ENCODE data around the gene ASB7.
"Not testable (repeated sequence)": the region's sequence is repeated elsewhere in the genome, so short reads cannot be mapped to it uniquely, and the experiment has no call there.

The ASB7 gene, protein sequence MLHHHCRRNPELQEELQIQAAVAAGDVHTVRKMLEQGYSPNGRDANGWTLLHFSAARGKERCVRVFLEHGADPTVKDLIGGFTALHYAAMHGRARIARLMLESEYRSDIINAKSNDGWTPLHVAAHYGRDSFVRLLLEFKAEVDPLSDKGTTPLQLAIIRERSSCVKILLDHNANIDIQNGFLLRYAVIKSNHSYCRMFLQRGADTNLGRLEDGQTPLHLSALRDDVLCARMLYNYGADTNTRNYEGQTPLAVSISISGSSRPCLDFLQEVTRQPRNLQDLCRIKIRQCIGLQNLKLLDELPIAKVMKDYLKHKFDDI

DNA sequence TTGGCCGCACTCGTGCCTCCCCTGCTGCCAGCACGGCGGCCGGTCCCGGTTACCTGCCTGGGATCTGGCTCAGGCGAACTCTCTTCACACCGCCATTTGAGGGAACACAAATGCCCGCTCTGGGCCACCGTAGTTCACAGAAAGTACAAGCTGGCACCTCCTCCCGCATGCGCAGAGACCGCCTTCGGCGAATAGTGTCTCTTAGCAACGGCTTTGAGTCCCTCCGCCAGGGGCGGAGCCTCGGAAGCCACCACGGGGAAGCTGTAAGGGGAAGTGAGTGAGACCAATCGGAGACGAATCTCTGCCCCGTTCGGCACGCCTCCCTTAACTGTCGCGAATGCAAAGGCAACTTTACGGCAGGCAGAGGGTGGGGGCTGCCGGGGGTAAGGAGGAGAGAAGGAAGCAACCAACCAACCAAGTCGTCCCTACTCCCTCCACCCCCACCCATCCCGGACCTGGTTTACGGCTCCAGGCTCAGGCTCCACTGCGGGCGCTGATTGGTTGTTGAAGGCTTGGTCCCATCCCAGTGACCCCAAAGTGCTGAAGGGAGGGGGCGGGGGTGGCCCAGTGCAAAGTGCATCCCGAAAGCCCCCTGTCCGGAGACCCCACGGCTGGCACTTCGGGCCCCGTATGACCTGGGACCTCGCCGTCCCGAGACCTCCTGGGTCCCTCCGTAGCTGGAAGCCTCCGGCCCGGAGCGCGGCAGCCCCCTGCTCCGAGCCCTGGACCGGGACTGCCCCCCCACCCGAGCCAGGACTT, at the start of gene ASB7, which contains the start of gene LINS1:
TSS of gene ASB7 (plus strand) at position 526 of the 759 bp plus-strand sequence. CDS start 9,628 bp downstream, outside the sequence.
TSS of gene LINS1 (minus strand) at position 121 of the 759 bp plus-strand sequence. CDS start 21,342 bp downstream, outside the sequence.
- peak; percentile 99 for FAIRE-seq

GRCh38 chr15:100553468-100553867, 48.9 kb upstream of the ASB7 start:
- no peak for FAIRE-seq

DNA sequence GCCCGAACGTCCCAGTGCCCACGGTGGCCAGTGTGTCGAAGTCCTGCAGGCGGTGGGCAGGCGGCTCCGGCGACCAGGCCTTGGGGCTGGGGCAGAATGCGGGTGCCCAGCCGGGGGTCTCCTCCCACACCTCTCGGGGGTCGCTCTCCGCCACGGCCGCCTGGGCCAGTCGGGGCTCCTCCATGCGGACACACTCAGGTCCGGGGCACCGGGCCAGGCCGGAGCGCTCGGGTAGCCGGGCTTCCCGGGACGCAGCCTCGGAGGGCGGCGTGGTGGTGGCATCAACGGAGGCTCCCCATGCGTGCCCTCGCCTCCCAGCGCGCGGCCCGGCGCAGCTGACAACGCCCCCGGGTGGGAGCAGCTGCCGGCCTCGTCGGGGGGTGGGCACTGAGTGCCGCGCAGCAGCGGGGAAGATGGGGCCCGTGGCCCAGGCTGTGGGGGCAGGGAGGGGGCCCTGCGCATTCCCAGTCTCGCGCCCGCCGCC, 43.6 kb upstream of the ASB7 start:
- FAIRE-seq, result no peak

GRCh38 chr15:100559330-100559729, 43.1 kb upstream of the ASB7 start:
- FAIRE-seq, result no peak

DNA sequence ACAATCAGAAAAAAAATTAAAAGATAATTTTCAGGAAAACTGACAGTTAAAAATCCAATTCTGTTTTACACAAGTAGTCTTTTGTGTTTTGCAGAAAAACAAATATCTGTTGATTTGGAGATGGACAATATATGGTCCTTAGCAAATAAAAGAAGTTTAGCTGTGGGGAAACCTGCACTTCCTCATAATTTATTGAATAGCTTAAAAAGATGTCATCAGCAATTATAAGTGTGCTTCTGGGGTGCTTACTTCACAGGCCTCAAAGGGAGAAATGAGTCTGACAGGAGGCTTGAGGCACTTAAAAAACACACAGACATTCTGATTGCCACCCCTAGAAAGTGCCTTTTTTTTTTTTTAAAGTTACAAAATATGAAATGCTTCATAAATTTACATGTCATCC, 42.1 kb upstream of the ASB7 start:
- FAIRE-seq, result no peak

GRCh38 chr15:100565591-100565990, 36.8 kb upstream of the ASB7 start:
- FAIRE-seq, result no peak

DNA sequence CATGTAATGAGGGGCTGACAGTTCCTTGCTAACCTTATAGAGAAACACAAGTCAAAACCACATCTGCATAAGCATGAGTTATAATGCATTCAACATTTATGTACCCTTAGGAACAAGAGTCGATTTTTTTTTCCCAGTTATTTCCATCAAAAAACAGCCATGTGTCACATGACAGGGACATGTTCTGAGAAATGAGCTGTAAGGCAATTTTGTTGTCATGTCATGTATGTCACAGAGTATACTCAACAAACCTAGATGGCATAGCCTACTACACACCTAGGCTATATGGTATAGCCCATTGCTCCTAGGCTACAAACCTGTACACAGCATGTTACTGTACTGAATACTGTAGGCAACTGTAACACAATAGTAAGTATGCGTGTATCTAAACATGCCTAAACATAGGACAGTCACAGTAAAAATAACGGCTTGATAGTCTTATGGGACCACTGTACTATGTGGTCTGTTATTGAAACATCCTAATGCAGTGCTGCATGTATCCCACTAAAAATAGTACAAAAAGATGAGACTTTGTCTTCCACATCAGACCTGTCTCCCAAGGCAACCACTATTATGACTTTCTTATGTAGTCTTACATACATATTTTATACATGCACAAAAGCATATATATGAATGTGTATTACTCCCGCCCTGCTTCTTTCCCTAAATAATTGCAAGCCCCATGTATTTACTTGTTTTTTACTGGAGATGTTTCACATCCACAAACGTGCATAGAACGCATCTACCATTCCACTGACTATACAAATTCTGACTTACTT, 35.4 kb upstream of the ASB7 start:
- no peak for FAIRE-seq

DNA sequence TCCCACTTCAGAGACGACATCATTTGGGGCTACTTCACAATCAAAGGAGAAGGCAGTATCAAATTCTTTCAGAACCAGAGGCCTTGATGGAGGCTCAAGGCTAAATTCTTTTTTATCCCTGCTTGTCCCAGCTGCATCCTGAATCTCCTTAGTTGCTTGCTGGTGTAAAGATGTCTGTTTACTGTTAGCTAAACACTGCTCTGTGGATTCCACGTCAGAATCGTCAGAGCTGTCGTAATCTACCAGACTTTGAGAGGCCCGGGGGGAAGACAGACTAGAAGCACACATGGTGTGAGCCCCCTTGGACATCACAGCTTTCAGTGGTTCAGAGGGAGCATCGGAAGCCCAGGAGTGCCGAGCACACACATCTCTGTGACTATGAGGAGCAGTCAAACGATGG, 33.0 kb upstream of the ASB7 start:
- FAIRE-seq, result no peak

GRCh38 chr15:100570275-100570674, 32.1 kb upstream of the ASB7 start:
- no peak for FAIRE-seq

DNA sequence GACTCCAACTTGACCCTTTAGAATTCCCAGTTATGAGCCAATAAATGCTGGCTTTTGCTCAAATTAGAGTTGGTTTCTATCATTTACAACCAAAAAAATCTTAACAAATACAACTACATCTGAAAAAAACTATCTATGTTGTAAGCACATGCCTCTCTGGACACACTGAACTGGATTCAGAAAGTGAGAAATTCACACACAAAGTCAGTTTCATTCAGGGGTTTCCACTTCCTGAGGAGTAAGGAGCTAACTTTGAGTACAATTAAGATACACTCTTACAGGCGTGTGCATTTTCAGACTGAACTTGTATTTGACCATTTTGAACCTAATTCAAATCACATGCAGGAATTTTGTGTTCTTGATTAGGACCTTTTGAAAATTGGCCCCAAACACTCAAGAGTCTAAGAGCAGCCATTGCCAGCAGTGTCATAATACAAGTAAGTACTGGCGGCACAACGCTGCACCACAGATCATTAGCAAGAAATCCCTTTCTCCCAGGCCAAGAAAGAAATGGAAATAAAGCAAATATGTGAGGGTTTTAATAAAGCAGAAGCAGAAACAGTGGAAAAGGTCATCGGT, 31.6 kb upstream of the ASB7 start:
- no peak for FAIRE-seq

- no peak for FAIRE-seq
These were observed 30.7 kb upstream of the ASB7 start for GRCh38 chr15:100571592-100572167.

GRCh38 chr15:100572362-100572983, 29.9 kb upstream of the ASB7 start:
- FAIRE-seq, result peak; percentile 97

DNA sequence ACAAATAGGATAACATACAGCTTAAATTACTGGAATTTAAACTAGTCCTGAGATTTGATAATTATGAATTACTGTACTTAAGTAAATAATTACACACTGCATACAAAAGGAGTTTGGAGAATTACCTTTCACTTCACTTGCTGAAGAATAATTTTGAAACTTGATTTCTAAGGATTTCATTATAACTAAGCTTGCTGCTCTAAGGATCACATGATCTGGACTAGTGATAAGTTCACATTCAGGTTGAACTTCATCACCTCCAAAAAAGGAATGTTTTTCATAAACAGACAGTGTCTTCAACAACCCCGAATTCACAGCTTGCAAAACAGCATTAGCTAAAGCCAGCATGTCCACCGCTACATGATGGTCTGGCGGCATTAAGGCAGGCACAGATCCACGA, 28.9 kb upstream of the ASB7 start:
- FAIRE-seq, result no peak

- no peak for FAIRE-seq
These were observed 22.0 kb upstream of the ASB7 start for GRCh38 chr15:100580414-100580813.

DNA sequence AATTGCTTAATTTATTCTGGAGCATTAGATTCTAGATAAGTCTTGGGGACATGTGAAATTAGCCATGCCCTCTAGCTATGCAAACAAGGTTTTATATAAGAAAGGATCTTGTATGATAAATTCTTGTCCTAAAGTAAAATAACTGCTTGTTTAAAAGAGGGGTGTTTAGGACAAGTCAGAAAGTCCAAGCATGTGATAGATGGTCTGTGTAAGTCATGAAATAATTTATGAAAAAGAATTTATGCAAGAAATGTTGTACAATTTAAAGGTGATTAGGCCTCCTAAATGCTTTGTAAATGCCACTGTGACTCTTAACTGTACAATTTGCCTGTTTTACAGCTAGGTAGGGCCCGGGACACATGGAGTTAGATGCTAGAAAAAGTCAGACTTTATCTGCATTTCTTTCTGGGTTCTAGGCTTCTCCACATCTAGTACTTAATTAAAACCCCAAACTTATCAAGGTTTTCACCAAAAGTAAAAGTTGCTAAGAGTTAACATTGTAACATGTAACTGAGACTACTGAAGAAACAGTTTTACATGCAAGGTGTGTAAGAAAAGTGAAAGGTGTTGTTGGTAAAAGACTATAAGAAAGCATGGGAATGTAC, 13.6 kb upstream of the ASB7 start:
- no peak for FAIRE-seq

DNA sequence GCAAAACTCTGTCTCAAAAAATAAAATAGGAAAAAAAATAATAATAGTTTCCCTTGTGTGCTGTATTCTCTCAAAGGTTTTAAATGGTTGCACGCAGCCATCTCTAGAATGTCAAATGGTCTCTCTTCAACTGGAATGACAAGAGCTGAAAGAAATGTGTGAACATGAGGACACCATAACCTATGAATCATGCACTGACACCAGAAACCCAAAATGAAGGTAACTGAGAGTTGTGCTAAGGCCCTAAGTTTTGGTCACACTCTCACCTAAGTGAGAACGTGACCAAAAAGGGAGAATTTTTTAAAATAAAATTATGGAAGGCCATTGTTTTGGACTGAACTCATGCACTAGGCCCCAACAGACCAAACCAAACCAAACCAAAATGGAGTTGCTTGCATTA, 11.2 kb upstream of the ASB7 start:
- not testable (repeated sequence) for FAIRE-seq

- FAIRE-seq, result no peak
These were observed 10.6 kb upstream of the ASB7 start for GRCh38 chr15:100591835-100592234.

DNA sequence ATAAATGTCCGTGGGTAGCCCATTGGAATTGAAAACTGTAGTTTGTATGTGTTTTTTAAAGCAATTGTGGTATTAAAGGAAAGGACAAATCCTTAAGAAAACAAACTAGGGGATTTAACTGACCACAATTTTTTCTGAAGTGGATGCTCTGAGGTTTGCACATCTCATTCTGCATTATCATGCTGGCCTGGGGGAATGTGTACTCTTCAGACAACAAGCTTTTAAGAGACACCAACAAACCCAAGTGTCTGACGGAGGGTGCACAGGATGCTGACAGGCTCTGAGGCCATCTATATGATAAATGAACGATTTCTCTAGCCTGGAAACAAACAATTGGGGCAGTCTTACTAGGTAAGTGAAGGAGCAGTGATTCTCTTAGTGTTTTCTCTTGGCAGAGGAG, 9.5 kb upstream of the ASB7 start:
- no peak for FAIRE-seq

DNA sequence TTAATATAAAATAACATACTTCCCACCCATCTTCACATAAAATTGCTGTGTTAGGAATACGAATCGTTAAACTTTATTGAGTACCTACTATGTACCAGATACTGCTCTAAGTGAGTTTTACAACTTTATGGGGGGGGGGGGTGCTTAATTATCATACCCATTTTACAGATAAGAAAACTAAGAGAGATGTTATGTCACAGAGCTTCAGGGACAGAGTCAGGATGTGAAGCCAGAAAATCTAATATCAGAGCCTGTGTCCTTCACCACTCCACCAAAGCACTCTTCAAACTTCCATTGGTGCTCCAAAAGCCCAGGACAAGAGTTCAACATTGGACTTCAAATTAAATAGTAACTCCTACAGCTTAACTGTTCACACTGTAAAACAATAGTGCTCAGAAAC, 9.0 kb upstream of the ASB7 start:
- FAIRE-seq, result no peak

- no peak for FAIRE-seq
These were observed 6.4 kb upstream of the ASB7 start for GRCh38 chr15:100595964-100596363.

DNA sequence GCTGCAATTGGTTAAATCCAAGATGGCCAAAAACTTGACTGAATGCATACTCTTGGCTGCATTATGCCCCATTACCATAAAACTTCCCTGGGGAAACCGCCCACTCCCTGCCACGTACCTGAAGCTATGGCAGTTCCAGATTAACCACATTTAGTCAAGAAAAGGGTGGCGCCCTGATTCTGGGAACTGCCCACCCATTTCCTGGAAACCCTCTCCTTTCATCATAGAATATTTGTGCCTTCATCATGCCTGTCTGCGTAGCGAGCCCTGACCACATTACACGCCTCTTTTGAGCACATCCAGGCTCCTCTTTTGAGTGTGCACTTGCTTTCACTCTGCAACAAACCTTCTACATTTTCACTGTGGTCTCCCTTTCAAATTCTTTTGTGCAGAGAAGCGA, 5.6 kb upstream of the ASB7 start:
- FAIRE-seq, result no peak

- FAIRE-seq, result no peak
These were observed 4.5 kb upstream of the ASB7 start for GRCh38 chr15:100597862-100598261.

All from A204.1 (cell line).